HepG2 (cell line): ENCODE measurements around the gene HSPA4L. TPM values are rescaled to one million over a fixed set of nuclear protein-coding genes. Genes with fewer than 3 reads are reported as not detected.

Experiments used
- ELF3 ChIP-seq: IDR thresholded peaks from 2 replicates; pipeline ENCODE4 v1.6.1; 2016; ENCODE audit warnings: missing genetic modification reagents, missing compliant biosample characterization
- HNF1B ChIP-seq: sonication (generic); formaldehyde crosslinking; IDR thresholded peaks from 2 replicates; pipeline ENCODE4 v1.5.1; 2020; ENCODE audit warnings: mild to moderate bottlenecking, moderate library complexity, missing genetic modification reagents
- KLF13 ChIP-seq: sonication (generic); formaldehyde crosslinking; IDR thresholded peaks from 2 replicates; pipeline ENCODE4 v1.4.0; 2020; ENCODE audit warnings: mild to moderate bottlenecking, missing genetic modification reagents
- KLF16 ChIP-seq, 2 experiments: sonication (generic) in 1 of 2; formaldehyde crosslinking in 1 of 2; IDR thresholded peaks; 2 replicates each; pipeline versions ENCODE4 v1.6.1 to v1.8.0; 2016 to 2023; ENCODE audit warnings: missing genetic modification reagents in 2 of 2, missing compliant biosample characterization in 1 of 2
- NCOA2 ChIP-seq: sonication (generic); formaldehyde crosslinking; IDR thresholded peaks from 2 replicates; pipeline ENCODE4 v1.8.0; 2022; ENCODE audit warnings: inconsistent platforms
- NFKBIZ ChIP-seq: IDR thresholded peaks from 2 replicates; pipeline ENCODE4 v1.6.1; 2018; ENCODE audit warnings: missing genetic modification reagents, missing compliant biosample characterization
- TBX3 ChIP-seq: fragments of 450-650 bp; IDR thresholded peaks from 2 replicates; pipeline ENCODE4 v1.6.1; 2017; ENCODE audit warnings: antibody characterized with exemption, mild to moderate bottlenecking, inconsistent platforms, borderline replicate concordance
- TOPORS ChIP-seq: sonication (generic); formaldehyde crosslinking; IDR thresholded peaks from 2 replicates; pipeline ENCODE4 v1.8.0; 2023; ENCODE audit warnings: mild to moderate bottlenecking, missing genetic modification reagents
- ZNF280B ChIP-seq: sonication (generic); formaldehyde crosslinking; IDR thresholded peaks from 2 replicates; pipeline ENCODE4 v1.5.0; 2020; ENCODE audit warnings: missing genetic modification reagents, mild to moderate bottlenecking, borderline replicate concordance
- ZNF337 ChIP-seq: sonication (generic); formaldehyde crosslinking; IDR thresholded peaks from 2 replicates; pipeline ENCODE4 v1.5.1; 2020; ENCODE audit warnings: missing genetic modification reagents, low read depth, mild to moderate bottlenecking, borderline replicate concordance
- ZNF577 ChIP-seq: sonication (generic); formaldehyde crosslinking; IDR thresholded peaks from 2 replicates; pipeline ENCODE4 v1.4.0; 2020; ENCODE audit warnings: mild to moderate bottlenecking, low read depth, missing genetic modification reagents, borderline replicate concordance
- ZNF674 ChIP-seq: sonication (generic); formaldehyde crosslinking; IDR thresholded peaks from 2 replicates; pipeline ENCODE4 v1.5.0; 2020; ENCODE audit warnings: low read depth, mild to moderate bottlenecking, missing genetic modification reagents
- ZNF770 ChIP-seq: sonication (generic); formaldehyde crosslinking; IDR thresholded peaks from 2 replicates; pipeline ENCODE4 v1.5.0; 2020; ENCODE audit warnings: mild to moderate bottlenecking, missing genetic modification reagents
- ZNF788 ChIP-seq: sonication (generic); formaldehyde crosslinking; IDR thresholded peaks from 2 replicates; pipeline ENCODE4 v1.5.0; 2020; ENCODE audit warnings: mild to moderate bottlenecking, missing genetic modification reagents, borderline replicate concordance
- ZNF792 ChIP-seq: IDR thresholded peaks from 2 replicates; pipeline ENCODE4 v1.6.1; 2016
- polyA plus RNA-seq, 8 experiments: library from polyadenylated mRNA; depleted of rRNA in 3 of 8; stranded (reverse) in 7 of 8; unstranded in 1 of 8; fragments of >200 nt; fragmentation: Illumina TruSeq in 4 of 8; extraction: Trizol in 4 of 8; gene quantifications; 2 replicates each; pipeline versions ENCODE4 v1.2.1 to v1.2.3, GENCODE V29; 2011 to 2016; ENCODE audit warnings: low read depth in 4 of 8, missing spikeins in 1 of 8, mixed read lengths in 1 of 8; ENCODE audit not compliant: insufficient read depth in 1 of 8
- total RNA-seq, 5 experiments: library from RNA; depleted of rRNA; stranded (reverse); fragments of >200 nt; fragmentation: Illumina TruSeq; extraction: Trizol; gene quantifications; 2 replicates each; pipeline ENCODE4 v1.2.3, GENCODE V29; 2016; ENCODE audit warnings: low read depth in 1 of 5
- TF ChIP-seq, protein P1 (sequence below): sonication (generic); formaldehyde crosslinking; IDR thresholded peaks from 2 replicates; pipeline ENCODE4 v1.5.0; 2020; ENCODE audit warnings: mild to moderate bottlenecking, missing genetic modification reagents, borderline replicate concordance
- TF ChIP-seq, protein P2 (sequence below): sonication (generic); formaldehyde crosslinking; IDR thresholded peaks from 2 replicates; pipeline ENCODE4 v1.9.0; 2022; ENCODE audit warnings: low read depth, missing genetic modification reagents

Gene HSPA4L
- total and polyA plus RNA-seq, 2 of the 13 experiments (the other 11 are each of a cell fraction or from before 2014, with no cell fraction given), result 3.7 to 31.5 TPM

DNA sequence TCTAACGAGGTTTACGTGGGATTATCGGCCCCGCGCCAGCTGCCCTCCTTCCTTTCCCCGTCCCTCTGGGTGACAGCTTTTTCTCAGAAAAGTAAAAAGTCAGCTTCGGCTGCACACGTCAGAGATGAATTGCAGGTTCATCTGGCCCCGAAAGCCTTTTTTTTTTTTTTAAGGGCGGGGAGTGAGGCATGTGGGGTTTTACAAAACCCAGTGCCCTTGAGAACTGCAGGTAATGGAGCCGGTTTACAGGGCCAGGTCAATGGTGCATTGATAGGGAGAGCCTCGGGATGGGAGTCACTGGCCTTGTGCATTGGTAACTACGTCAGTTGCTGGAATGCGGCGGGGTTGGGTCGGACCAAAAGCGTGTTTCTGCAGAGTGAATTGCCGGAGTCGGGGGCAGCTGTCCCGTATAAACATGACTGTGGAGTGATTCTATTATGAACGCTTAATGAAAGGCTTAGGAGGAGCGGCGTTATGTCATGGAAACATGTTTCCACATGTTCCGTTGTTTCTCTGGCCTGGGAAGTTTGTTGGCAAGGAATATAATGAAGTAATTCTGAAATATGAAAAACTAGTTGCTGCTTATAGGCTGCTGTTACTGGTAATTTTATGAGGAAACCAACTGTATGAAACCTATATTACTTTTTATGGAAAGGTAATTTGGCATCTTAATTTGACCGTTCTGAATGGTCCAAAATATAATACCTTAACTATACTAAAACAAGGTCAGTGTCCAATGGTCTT lies 1.1 kb downstream of the HSPA4L start (continued):
- TF ChIP-seq ZNF280B (CRISPR knock-in tag), result no peak
- TF ChIP-seq NCOA2, result no peak
- TF ChIP-seq, protein P1, sequence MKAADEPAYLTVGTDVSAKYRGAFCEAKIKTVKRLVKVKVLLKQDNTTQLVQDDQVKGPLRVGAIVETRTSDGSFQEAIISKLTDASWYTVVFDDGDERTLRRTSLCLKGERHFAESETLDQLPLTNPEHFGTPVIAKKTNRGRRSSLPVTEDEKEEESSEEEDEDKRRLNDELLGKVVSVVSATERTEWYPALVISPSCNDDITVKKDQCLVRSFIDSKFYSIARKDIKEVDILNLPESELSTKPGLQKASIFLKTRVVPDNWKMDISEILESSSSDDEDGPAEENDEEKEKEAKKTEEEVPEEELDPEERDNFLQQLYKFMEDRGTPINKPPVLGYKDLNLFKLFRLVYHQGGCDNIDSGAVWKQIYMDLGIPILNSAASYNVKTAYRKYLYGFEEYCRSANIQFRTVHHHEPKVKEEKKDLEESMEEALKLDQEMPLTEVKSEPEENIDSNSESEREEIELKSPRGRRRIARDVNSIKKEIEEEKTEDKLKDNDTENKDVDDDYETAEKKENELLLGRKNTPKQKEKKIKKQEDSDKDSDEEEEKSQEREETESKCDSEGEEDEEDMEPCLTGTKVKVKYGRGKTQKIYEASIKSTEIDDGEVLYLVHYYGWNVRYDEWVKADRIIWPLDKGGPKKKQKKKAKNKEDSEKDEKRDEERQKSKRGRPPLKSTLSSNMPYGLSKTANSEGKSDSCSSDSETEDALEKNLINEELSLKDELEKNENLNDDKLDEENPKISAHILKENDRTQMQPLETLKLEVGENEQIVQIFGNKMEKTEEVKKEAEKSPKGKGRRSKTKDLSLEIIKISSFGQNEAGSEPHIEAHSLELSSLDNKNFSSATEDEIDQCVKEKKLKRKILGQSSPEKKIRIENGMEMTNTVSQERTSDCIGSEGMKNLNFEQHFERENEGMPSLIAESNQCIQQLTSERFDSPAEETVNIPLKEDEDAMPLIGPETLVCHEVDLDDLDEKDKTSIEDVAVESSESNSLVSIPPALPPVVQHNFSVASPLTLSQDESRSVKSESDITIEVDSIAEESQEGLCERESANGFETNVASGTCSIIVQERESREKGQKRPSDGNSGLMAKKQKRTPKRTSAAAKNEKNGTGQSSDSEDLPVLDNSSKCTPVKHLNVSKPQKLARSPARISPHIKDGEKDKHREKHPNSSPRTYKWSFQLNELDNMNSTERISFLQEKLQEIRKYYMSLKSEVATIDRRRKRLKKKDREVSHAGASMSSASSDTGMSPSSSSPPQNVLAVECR, result 0 out of 2 replicates have a peak, but pooled peaks have one; percentile 45
- TF ChIP-seq TBX3, result no peak
- TF ChIP-seq ZNF337 (CRISPR knock-in tag), result no peak
- TF ChIP-seq, protein P2, sequence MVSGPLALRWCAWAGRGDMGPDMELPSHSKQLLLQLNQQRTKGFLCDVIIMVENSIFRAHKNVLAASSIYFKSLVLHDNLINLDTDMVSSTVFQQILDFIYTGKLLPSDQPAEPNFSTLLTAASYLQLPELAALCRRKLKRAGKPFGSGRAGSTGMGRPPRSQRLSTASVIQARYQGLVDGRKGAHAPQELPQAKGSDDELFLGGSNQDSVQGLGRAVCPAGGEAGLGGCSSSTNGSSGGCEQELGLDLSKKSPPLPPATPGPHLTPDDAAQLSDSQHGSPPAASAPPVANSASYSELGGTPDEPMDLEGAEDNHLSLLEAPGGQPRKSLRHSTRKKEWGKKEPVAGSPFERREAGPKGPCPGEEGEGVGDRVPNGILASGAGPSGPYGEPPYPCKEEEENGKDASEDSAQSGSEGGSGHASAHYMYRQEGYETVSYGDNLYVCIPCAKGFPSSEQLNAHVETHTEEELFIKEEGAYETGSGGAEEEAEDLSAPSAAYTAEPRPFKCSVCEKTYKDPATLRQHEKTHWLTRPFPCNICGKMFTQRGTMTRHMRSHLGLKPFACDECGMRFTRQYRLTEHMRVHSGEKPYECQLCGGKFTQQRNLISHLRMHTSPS, result no peak
- no peak; the same call in 1 of the 2 replicates for TF ChIP-seq ZNF792
- TF ChIP-seq KLF13 (CRISPR knock-in tag), result no peak
- TF ChIP-seq ZNF788 (CRISPR knock-in tag), result peak; percentile 51; the same call in 1 of the 2 replicates
- no peak for TF ChIP-seq HNF1B (CRISPR knock-in tag)
- TF ChIP-seq ELF3 (CRISPR knock-in tag), result 0 out of 2 replicates have a peak, but pooled peaks have one; percentile 24
- no peak for TF ChIP-seq ZNF770 (CRISPR knock-in tag)
- no peak for TF ChIP-seq TOPORS (CRISPR knock-in tag)
- TF ChIP-seq KLF16 (CRISPR knock-in tag; IDR thresholded peaks at IDR 0.05), result no peak
- TF ChIP-seq ZNF674 (CRISPR knock-in tag), result no peak
- no peak for TF ChIP-seq NFKBIZ
- no peak for TF ChIP-seq ZNF577 (CRISPR knock-in tag)
